ENCODE results near the gene DSC1. TPM values are rescaled to one million over a fixed set of nuclear protein-coding genes. Genes with fewer than 3 reads are reported as not detected.

The DSC1 gene
- total and polyA plus RNA-seq, 2 of the 8 experiments (the other 6 are each of a cell fraction or from before 2014, with no cell fraction given) = 0.02 TPM; not detected in 1

DNA sequence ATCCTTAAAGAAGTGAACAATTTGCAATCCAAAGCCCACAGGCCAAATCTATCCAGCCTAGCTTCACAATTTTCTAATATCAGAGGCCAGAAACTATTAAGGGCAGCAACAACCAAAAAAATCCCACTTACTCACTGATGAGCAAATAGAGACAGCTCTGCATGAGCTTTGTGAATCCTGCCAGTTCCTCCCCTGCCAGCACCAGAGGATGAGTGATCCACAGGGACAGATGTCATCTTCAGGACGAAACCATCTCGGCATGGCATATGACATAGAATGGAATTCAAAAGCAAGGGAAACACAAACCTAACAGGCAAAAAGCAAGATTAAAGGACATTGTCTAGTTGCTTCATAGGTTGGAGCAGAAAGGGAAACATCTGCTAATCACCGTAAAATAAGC, 58.2 kb downstream of the DSC1 start:
- CTCF ChIA-PET (ENCODE audit: partially characterized antibody) = interaction anchor here (1.1 to 1.8 kb wide), 2 partner anchors 8 to 220 kb away, joined by 3 read pairs; no protein-coding TSS in a partner anchor
- Histone ChIP-seq H4K8ac (ENCODE audit: extremely low read depth, insufficient read depth, low read length) (no peak overlapping the region), H3K56ac (replicated peaks; ENCODE audit: insufficient read length, low read depth, low read length) (no peak overlapping the region), H3K4ac (replicated peaks; ENCODE audit: insufficient read length, low read depth, low read length) (peak overlapping the region; percentile 41), H3K9me3 (ENCODE audit: insufficient read depth in 2 of 2, low read depth in 1 of 2, low read length in 1 of 2) (no peaks in the 10 kb centered on the region), H2BK20ac (ENCODE audit: low read length) (no peak overlapping the region), H3K14ac (ENCODE audit: insufficient read length) (no peak overlapping the region), H4K20me1 (replicated peaks in 1 of 2; ENCODE audit: control insufficient read depth in 1 of 2, insufficient read depth in 2 of 2, low read length in 2 of 2) (peaks cover 0 to 2% of the 10 kb centered on the region in 2 experiments), H3K23ac (ENCODE audit: insufficient read length) (no peak overlapping the region), H2BK120ac (replicated peaks; ENCODE audit: low read depth, low read length) (no peak overlapping the region), H3K79me2 (ENCODE audit: control insufficient read depth in 1 of 2, insufficient read depth in 2 of 2, low read length in 2 of 2) (peaks cover 3 to 12% of the 10 kb centered on the region in 2 experiments; a peak in 3 of 4 replicates), H2AK5ac (ENCODE audit: low read depth, low read length) (no peak overlapping the region), H2BK12ac (ENCODE audit: low read depth, low read length) (no peak overlapping the region), H3K27me3 (replicated peaks in 1 of 4; ENCODE audit: control insufficient read depth in 3 of 4, extremely low read depth in 1 of 4, insufficient read depth in 3 of 4, low read length in 3 of 4) (no peaks in the 10 kb centered on the region), H3K79me1 (ENCODE audit: low read depth, low read length) (peaks cover 5% of the 10 kb centered on the region; the same call in 1 of the 2 replicates), H3K9ac (replicated peaks in 1 of 4; ENCODE audit: extremely low read depth in 1 of 4, low read depth in 3 of 4, low read length in 3 of 4) (no peak overlapping the region), H3K27ac (ENCODE audit: low read depth, low read length) (no peak overlapping the region), H2BK5ac (ENCODE audit: low read depth, low read length) (no peak overlapping the region), H3K4me1 (replicated peaks in 1 of 4; ENCODE audit: control insufficient read depth in 3 of 4, insufficient read depth in 4 of 4, low read length in 3 of 4) (peaks cover 0 to 10% (median 5%) of the 10 kb centered on the region in 4 experiments; a peak in 5 of 7 replicates), H3K4me2 (ENCODE audit: insufficient read depth in 1 of 2, low read depth in 2 of 2, low read length in 2 of 2) (no peak overlapping the region), H2AFZ (ENCODE audit: low read length) (no peak overlapping the region), H3K4me3 (ENCODE audit: extremely low read depth in 1 of 4, insufficient read depth in 2 of 4, low read depth in 3 of 4, low read length in 4 of 4) (no peak overlapping the region), H3K18ac (ENCODE audit: extremely low read depth, low read length) (no peak overlapping the region), H2BK15ac (ENCODE audit: low read length) (no peak overlapping the region), H4K5ac (ENCODE audit: insufficient read length, low read depth, low read length) (no peak overlapping the region), H3K36me3 (ENCODE audit: control insufficient read depth in 2 of 4, insufficient read depth in 4 of 4, low read length in 3 of 4) (no peaks in the 10 kb centered on the region), H3K23me2 (ENCODE audit: low read depth, low read length) (peaks cover 3% of the 10 kb centered on the region; the same call in 1 of the 2 replicates), H4K91ac (replicated peaks; ENCODE audit: insufficient read length, low read length) (no peak overlapping the region)
- no peak for FAIRE-seq
- DNase-seq (ENCODE audit: low read depth in 1 of 2, low spot score in 2 of 2) = no peak
- WGBS, 2 experiments (ENCODE audit: extremely low coverage in 1 of 2, insufficient coverage in 1 of 2, insufficient read length in 1 of 2, insufficient replicate concordance in 2 of 2, low coverage in 1 of 2, low lambda C conversion rate in 2 of 2, missing lambda C conversion rate in 1 of 2) = 91% methylated on average over 3 of the region's 3 CpGs; no CpG with 5 or more reads in 1 of the 2 experiments
- TF ChIP-seq FOSL1 (IDR thresholded peaks at IDR 0.05; ENCODE audit: insufficient read depth, low read depth, low read length) = no peak
- TF ChIP-seq SP2 (IDR thresholded peaks at IDR 0.05; ENCODE audit: low read length) = no peak
- TF ChIP-seq CREB1 (IDR thresholded peaks at IDR 0.05) = no peak
- no peak for TF ChIP-seq POU5F1 (IDR thresholded peaks at IDR 0.05; ENCODE audit: low read depth, low read length)
- no peak for TF ChIP-seq TBP (IDR thresholded peaks at IDR 0.05; ENCODE audit: low read depth, low read length)
- POLR2A ChIA-PET (ENCODE audit: partially characterized antibody) = no interaction called here
